Retinal pigment epithelial cell (primary cell): Measurements from ENCODE around the gene SYT14.
A peak's percentile ranks its signal among the peaks of the same experiment; 100 is the strongest.

Experiments
- DNase-seq: peaks from one replicate; pipeline ENCODE4 v3.0.0-alpha.2; 2010; ENCODE audit warnings: low read depth
- H3K4me3 ChIP-seq: 2 replicates; pipeline ENCODE4 v1.5.1; 2011; ENCODE audit warnings: mild to moderate bottlenecking, low read length, control low read depth, moderate library complexity
- TF ChIP-seq, protein P1 (sequence below): conservative IDR thresholded peaks from 2 replicates; pipeline ENCODE4 v1.5.1; 2011; ENCODE audit warnings: low read depth, low read length, control low read depth, inconsistent platforms

Gene SYT14

GRCh38 chr1:209924390-209924789 lies 13.6 kb upstream of the SYT14 start:
- H3K4me3 ChIP-seq = no peak overlapping the region
- no peak for DNase-seq
- TF ChIP-seq, protein P1, sequence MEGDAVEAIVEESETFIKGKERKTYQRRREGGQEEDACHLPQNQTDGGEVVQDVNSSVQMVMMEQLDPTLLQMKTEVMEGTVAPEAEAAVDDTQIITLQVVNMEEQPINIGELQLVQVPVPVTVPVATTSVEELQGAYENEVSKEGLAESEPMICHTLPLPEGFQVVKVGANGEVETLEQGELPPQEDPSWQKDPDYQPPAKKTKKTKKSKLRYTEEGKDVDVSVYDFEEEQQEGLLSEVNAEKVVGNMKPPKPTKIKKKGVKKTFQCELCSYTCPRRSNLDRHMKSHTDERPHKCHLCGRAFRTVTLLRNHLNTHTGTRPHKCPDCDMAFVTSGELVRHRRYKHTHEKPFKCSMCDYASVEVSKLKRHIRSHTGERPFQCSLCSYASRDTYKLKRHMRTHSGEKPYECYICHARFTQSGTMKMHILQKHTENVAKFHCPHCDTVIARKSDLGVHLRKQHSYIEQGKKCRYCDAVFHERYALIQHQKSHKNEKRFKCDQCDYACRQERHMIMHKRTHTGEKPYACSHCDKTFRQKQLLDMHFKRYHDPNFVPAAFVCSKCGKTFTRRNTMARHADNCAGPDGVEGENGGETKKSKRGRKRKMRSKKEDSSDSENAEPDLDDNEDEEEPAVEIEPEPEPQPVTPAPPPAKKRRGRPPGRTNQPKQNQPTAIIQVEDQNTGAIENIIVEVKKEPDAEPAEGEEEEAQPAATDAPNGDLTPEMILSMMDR = no peak

DNA sequence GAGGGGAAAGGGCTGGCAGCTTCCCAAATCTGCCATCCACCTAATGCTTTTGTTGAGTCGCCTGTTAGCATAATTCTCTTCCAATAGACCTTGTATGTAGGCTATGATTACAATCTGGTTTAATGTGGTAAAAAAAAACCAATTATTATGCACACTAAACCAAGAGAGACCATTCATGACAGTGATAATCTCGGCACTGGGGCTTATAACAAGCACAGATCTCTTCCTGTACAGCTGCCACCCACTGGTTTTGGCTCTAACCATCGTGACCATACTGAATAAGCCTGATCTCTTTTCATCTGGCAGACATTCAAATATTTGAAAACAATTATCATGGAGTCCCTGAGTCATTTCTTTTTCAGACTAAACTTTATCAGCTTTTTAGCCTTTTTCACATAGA lies 12.0 kb upstream of the SYT14 start:
- peak; percentile 97 for DNase-seq
- TF ChIP-seq, protein P1 = no peak

GRCh38 chr1:209927466-209927865 lies 10.6 kb upstream of the SYT14 start:
- no peak for DNase-seq
- H3K4me3 ChIP-seq = no peak overlapping the region
- TF ChIP-seq, protein P1 = no peak

More for the DNA sequence above, 12.0 kb upstream of the SYT14 start:
- no peak overlapping the region for H3K4me3 ChIP-seq

GRCh38 chr1:209929751-209930150 lies 8.3 kb upstream of the SYT14 start:
- DNase-seq = no peak
- H3K4me3 ChIP-seq = no peak overlapping the region
- TF ChIP-seq, protein P1 = no peak

DNA sequence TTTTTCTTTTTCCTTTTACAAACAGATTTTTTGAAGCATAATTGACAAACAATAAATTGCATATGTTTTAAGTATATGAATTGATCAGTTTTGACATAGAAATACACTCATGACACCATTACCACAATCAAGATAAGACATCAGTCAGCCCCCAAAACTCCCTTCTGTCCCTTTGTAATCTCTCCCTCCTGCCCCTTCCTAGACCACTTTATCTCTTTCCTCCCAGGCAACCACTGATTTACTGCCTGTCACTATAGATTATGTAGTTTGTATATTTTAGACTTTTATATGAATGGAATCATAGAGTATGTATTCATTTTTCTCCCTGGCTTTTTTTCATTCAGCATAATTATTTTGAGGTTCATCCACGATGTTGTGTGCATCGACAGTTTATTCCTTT lies 6.9 kb upstream of the SYT14 start:
- H3K4me3 ChIP-seq = no peak overlapping the region
- no peak for DNase-seq
- TF ChIP-seq, protein P1 = no peak

DNA sequence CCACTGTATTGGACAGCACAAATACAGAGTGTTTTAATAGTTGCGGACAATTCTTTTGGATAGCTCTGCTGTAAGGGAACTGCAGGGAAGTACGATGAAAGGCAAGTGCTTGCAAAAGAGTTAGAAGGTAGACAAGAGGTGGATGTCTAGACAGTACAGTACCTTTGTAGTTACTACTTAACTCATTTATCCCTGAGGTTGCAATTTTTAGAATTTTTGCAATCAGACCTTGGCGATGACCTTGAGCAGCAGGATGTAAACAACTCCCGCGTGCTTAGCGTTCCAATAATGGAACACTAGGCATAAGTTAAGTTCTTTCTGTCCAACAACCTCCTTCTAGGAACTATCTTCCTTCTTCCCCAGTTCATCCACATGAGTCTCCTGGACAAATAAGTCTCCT lies 1.9 kb upstream of the SYT14 start:
- H3K4me3 ChIP-seq = no peak overlapping the region
- TF ChIP-seq, protein P1 = no peak
- no peak for DNase-seq

DNA sequence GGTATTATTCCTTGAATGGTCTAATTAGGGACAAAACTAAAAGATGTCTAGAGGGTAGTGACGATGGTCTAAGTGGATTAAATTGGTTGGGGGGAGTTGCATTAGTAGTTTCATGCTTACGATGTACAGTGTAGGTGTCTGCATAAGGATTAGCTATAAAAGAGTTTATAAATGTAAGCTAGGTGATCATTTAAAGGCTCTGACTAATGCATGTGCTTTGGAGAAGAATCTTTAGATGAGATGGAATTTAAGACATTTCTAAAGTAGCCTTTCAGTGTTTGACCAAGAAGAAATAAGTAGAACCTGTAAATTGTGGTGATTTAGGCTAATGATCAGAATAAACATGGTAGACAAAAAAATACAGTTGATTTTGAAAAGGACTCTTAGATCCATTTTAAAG lies 7.4 kb downstream of the SYT14 start:
- TF ChIP-seq, protein P1 = no peak
- DNase-seq = no peak
- no peak overlapping the region for H3K4me3 ChIP-seq
